GM12873 (cell line): ENCODE results near the gene HARBI1.

ENCODE experiments used
- TF ChIP-seq, protein P1 (sequence below): IDR thresholded peaks from 2 replicates; pipeline ENCODE4 v1.5.1; 2012; ENCODE audit warnings: low read depth, mild to moderate bottlenecking, moderate library complexity, low read length, control low read depth; ENCODE audit not compliant: insufficient read depth; ENCODE audit errors: missing control alignments

HARBI1 gene

DNA sequence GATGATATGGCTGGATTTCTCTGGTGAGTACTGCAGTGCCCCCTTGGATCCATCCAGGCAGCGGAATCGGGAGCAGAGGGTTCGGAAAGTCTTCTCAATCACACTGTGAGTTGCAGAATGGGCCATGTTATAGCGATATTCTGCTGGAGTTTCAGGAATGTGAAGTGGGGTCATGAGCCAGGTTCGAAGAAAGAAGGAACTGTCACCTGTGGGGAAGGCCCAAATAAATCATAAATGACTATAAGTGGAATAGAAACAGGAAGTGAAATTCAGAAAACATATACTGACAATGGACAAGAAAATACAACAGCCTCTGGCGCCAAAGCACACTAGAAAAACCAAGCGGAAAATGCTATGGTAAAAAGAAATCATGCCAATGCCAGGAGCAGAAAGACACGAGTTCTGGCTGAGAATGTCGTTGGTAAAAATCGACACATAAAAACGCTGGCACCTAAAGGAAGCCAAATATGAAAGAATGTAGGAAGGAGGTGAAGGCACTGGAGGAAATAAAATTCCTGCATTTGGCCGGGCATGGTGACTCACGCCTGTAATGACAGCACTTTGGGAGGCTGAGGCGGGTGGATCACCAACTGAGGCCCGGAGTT is 13.2 kb downstream of the HARBI1 start:
- TF ChIP-seq, protein P1, sequence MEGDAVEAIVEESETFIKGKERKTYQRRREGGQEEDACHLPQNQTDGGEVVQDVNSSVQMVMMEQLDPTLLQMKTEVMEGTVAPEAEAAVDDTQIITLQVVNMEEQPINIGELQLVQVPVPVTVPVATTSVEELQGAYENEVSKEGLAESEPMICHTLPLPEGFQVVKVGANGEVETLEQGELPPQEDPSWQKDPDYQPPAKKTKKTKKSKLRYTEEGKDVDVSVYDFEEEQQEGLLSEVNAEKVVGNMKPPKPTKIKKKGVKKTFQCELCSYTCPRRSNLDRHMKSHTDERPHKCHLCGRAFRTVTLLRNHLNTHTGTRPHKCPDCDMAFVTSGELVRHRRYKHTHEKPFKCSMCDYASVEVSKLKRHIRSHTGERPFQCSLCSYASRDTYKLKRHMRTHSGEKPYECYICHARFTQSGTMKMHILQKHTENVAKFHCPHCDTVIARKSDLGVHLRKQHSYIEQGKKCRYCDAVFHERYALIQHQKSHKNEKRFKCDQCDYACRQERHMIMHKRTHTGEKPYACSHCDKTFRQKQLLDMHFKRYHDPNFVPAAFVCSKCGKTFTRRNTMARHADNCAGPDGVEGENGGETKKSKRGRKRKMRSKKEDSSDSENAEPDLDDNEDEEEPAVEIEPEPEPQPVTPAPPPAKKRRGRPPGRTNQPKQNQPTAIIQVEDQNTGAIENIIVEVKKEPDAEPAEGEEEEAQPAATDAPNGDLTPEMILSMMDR: no peak

DNA sequence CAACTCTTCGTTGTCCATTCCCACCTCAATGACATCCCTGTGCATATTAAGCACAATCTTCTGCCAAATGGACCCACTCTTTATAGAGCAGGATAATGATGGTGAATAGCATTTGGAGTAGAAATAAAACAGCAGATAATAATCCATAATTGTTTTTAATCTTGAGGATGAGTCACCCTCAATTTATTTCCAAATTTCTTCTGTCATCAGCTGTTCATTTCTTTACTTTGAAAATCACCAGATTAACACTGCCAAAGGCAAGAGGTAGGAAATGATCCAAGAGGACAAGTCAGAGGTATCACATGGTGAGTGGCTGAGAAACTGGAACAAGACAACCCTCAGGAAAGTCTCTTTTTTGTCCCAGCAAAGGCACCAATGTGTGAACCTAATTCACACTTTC is 15.9 kb downstream of the HARBI1 start:
- TF ChIP-seq, protein P1: no peak

DNA sequence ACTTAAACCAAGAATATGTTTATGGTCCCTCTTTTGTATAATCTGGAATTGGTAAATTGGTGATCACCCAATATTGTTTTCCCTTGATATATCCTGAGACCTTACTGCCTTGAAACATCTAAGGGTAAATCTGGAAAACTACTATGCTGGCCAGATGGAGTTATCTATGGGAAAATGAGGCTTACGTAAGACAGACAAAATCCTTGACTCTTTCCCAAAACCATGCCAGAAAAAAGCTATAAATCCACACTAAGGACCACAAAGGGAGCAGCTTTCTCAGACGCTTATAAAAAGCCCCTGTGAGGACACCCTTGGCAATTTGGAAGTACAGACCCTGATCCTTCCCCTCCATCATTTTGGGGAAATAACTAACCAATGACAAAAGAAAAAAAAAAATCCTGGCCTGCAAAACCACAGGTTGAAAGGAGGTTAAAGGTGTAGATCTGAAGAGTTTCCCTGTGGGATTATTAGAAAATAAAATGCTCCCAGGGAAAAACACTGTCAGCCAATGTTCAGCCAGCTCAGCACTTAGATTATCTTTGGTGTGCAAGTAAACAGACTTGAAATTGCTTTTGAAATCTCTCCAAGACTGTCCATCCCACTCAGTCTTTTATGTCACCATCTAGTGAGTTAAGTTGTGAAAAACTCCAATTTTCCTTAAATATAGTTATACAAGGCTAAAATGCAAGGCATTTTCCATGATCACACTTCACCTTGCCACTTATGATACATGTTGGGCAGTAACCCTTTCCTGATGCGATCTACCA is 16.6 kb downstream of the HARBI1 start:
- TF ChIP-seq, protein P1: no peak

DNA sequence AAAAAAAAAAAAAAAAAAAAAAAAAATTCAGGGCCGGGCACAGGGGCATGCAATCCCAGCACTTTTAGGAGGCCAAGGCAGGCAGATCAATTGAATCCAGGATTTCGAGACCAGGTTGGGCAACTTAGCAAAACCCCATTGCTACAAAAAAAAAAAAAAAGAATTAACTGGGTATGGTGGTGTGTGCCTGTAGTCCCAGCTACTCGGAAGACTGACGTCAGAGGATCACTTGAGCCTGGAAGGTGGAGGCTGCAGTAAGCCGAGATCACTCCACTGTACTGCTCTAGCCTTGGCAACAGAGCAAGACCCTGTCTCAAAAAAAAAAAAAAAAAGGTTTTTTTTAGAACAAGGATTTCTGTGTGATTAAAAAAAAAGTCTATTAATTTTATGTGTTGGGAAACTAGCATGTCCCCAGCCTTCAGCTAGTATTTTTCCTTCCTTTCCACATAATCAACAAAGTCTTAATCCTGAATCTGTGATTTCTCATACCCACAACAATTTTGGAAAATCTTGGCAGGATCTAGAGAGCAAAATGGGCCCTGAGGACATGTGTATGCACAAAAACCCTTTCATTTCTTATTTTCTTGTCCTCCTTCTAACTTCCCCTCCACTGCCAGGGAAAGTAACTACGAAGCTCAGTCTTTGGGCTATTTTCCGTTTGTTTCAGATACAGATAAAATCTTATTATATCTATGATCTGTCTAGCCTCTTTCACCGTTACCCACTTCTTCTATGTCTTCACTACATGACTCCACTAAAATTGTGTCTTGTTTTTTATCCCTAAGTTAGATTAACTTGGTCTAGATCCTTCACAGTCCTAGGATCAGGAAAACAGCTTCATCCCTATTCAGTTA is 17.5 kb downstream of the HARBI1 start:
- TF ChIP-seq, protein P1: no peak

DNA sequence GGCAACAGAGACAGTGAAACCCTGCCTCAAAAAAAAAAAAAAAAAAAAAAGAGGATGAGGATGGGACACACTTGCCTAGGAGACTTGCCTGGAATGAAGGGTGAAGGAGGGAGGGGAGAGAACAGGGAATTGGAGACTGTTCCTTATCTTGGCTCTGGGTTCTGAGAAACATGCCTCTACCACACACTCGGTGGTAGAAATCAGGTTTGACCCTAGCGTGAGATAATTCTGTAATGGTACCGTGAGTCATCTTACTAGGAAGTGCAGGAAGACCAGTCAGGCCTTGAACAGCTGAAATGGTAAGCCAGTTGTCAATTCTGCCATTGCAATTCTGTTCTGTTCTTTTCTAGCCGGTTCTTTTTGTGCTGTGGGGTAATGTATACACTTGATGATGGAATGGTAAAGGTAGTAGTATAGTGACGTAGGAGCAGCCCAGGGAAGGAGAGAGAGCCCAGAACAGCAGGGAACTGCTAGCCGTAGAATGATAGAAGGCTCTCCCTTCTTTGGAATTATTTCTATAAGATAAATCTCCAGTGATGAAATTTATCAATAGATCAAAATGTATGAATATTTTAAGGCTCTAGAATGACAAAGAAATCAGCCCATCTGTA is 19.3 kb downstream of the HARBI1 start:
- TF ChIP-seq, protein P1: no peak

DNA sequence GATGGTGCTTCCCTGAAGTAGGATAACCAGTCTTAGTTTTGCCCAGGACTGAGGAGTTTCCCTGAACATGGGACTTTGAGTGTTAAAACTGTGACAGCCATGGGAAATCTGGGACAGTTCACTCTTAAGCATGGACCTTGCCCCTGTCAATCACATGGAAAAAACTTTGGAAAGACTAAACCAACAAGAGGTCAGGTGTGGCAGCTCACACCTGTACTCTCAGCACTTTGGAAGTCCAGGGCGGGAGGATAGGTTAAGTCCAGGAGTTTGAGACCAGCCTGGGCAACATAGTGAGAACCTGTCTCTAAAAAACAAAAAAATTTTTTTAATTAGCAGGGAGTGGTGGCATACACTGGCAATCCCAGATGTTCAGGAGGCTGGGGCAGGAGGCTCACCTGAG is 19.9 kb downstream of the HARBI1 start:
- TF ChIP-seq, protein P1: no peak
